ENCODE results near the gene PRKCD.
A peak's percentile ranks its signal among the peaks of the same experiment; 100 is the strongest.

The PRKCD gene

GRCh38 chr3:53236112-53236841 is 75.3 kb downstream of the PRKCD start:
- DNase-seq: no peak

GRCh38 chr3:53238051-53238850 is 77.2 kb downstream of the PRKCD start:
- peak; percentile 17 for DNase-seq

GRCh38 chr3:53238886-53239285 is 77.9 kb downstream of the PRKCD start:
- no peak for DNase-seq

GRCh38 chr3:53239800-53240199 is 78.8 kb downstream of the PRKCD start:
- DNase-seq: no peak

- no peak for DNase-seq
Observed at GRCh38 chr3:53240989-53241972, 80.3 kb downstream of the PRKCD start.

GRCh38 chr3:53242155-53242554 is 81.1 kb downstream of the PRKCD start:
- DNase-seq: no peak
